Raji (cell line): ENCODE data around the gene UNC45A.

Source experiments
- POLR2A ChIP-seq: IDR thresholded peaks from 2 replicates; pipeline ENCODE4 v1.6.1; 2011; ENCODE audit warnings: low read depth, low read length, control low read depth; ENCODE audit not compliant: insufficient read depth

Gene UNC45A

DNA sequence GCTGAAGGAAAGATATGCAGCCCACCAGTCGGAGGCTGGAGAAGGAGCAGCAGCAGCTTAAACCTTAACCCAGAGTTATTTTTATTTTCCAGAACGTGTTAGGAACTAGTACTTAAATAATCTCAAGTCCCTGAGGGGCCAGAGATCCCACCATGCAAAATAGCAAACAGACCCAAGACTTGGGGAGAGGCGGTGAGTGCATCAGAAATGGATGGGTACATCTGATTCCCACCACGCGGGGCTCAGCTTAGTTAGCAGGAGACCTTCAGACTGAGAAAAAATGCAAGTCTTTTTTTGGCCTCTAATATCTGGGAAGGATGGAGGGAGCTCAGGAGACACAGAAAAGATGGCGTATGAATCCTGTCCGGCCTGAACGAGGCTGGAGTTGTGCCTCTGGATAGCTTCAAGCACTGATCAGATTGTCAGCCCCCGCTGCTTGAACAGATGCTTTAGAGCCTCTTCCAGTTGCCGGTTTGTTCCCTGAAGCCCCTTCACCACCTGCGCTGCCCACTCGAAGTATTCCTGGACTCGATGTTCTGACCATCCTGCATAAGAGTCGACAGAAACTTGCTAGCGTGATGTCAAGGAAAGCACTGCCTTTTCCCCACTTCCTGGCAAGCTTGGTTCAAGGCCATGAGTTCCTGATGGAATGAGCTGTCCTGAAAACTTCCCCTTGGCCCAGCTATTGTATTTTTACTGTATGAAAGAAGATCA lies 4.1 kb upstream of the UNC45A start:
- TF ChIP-seq POLR2A: no peak

DNA sequence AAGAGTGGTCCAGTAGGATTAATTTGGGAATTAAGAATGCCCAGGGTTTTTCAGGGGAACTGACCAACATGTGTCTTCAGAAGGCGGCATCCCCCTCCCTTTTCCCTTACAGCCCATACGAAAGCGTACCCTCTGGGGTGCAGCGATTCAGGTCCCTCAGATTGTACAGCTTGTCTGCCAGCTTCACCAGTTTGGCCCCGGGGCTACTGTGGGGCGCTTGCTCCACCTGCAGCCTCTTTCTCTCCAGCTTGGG lies 3.6 kb upstream of the UNC45A start:
- no peak for TF ChIP-seq POLR2A

DNA sequence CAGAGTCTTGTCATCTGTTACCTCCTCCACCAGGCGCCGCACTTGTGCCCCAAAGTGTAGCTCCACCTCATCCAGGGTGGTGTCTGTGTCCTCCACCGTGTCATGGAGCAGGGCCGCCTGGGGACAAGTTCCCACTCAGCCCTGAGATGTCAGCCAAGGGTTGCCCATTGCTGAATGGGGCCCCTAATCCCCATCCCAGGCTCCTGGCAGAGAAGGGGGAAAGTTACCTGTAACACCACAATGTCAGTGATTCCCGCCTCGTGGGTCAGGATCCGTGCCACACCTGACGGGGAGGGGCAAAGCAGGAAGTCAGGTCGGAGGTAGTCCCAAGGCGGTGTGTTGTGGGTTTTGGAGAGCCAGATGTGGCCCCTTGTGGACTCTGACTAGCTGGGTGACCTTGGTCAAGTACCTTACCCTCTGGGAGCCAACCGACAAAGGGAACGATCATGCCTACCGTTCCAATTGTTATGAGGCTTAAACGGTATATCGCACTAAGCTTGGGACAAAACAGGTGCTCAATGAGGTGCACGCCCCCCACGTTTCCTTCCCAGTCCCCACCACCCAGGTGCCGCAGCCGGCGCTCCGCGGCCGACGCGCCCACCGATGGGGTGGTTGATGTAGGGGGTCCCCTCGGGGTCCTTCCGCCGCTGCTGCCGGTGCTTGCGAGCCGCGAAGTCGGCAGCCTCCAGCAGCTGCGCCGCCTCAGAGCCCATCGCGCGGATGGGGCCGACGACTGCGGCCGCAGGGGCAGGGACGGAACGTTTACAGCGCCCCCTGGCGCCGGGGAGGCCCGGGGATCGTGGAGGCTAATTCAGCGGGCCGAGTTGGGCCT lies 3.0 kb upstream of the UNC45A start, which contains the start of gene HDDC3:
Gene HDDC3, minus strand, starts transcription at position 722 of the 832 bp plus-strand sequence. Its CDS starts 9 bp downstream, at position 713.
- peak; percentile 67 for TF ChIP-seq POLR2A

DNA sequence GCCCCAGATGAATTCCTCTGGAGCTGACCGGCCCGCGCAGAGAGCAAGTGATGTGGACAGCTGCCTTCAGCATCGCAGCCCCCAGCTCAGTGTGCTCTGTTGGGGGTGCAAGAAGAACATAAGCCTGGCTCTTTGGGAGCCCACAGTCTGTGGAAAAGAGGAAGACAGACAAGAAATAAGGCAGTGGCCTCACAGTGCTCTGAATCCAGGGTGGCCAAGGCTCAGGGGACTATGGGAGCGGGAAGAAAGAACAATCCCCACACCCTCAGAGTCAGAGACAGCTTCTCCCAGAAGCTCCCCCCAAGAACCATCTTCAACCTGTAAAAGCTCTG lies 2.5 kb upstream of the UNC45A start:
- no peak for TF ChIP-seq POLR2A

DNA sequence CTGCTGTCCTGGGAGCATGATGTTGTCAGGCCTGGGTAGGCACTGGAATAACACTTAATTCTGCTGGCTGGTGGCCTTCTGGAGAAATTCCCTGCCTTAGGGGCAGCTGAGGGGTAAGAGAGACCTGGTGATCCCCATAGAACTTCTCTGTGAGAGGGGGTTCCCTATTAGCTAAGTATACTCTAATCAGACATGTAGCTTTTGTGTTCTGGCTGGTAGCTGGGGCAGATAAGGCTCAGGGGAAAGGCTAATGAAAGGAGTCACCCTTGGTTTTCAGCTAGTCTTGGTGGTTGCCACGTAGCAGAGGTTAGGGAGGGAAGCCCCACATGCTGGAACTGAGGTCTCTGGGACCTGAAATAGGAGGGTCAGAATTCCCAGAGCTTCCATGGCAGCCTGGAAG lies 1.8 kb upstream of the UNC45A start:
- TF ChIP-seq POLR2A: no peak

DNA sequence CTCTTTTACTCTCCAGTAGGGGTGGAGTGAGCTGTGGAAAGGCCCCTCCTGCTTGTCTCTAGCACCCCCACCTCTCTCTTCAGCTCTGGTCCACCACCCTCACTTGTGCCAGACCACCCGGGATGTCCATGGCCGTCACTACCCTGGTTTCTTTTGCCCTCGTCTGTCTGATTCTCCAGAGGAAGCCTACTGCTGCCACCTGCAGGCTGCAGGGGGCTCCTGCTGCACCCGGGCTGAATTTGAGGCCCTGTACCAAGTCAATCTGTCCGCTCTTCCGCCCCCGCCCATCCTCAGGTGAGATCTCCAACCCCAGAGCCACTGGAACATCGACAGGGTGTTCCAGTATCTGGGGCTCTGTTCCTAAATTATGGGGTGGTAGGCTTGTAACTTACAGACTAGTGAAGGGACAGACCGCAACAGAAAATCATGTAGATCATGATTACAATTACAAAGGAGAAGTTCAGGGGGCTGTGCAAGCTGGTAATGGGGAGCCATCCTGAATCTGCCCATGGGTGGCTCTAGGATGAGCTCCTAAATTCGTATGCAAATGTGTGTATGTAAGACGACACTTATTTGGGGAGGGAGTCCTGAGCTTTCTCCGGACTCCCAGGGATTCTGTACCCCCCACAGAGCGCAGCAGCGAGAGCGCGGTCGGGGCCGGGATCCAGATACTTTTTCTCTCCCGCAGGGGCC lies 683 bp upstream of the UNC45A start:
- peak; percentile 31; the same call in 1 of the 2 replicates for TF ChIP-seq POLR2A

DNA sequence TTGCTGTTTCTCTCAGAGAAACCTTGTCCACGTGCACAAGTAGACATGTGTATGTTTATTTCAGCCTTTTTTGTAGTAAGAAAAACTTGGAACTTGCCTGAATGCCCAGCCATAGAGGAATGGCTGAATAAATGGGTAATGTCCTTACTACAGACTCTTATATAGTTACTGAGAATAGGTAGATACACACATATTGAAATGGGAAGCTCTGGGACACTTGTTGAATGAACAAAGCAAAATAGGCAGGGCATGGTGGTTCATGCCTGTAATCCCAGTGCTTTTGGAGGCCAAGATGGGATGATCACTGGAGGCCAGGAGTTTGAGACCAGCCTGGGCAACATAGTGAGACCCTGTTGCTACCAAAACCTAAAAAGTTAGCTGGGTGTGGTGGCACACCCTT lies 1.7 kb downstream of the UNC45A start:
- no peak for TF ChIP-seq POLR2A

DNA sequence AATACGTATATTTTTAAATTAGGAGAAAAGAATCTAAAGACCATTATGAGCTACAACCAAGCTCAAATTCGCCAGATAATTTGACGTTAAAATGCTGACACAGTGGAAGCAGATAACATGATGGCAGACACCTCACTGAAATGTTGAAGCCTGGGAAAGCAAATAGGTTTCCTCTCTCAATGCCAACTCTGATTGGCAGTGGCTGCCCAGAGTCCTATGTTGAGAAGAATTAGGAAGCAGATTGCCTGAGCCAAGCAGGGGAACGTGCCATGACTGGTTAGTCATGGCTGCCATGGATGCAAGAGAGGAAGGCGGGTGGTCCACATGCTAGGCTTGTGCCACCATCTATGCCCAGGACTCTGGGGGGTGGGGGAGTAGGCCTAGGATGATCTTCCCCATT lies 3.2 kb downstream of the UNC45A start:
- TF ChIP-seq POLR2A: no peak

DNA sequence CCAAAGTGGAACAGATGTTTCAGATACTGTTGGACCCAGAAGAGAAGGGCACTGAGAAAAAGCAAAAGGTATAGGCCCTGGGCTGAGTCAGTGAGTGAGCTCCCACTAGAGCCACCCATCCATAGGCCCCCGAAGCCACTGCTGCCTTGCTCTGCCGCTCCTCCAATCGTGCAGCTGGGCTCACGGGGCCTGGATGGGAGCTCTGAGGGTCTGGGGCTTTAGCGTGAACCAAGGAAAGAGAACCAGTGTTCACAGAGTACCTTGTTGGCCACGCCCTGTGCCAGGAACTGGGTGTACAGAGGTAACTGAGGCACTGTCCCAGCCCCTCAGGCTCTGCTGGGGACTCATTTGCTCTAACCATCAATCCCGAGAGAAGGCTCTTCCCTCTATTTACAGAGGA lies 4.7 kb downstream of the UNC45A start:
- TF ChIP-seq POLR2A: no peak

DNA sequence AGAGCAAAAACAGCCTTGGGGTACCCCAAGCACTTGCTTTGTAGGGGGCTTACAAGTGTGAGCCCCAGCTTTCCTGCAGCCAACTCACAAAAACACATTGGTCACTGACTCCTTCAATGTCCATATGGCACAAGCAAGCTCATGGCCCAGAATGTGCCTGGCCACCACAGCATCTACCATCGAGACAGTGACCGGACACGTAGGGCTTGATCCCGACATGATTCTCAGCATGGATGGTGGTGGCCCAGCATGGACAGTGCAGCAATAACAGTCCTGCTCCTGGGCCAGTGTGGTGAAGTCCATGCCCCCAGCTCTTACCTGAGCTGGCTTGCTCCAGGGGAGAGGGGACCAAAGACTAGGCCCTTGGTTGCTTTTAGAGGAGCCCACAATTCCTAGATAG lies 6.0 kb downstream of the UNC45A start:
- TF ChIP-seq POLR2A: no peak

DNA sequence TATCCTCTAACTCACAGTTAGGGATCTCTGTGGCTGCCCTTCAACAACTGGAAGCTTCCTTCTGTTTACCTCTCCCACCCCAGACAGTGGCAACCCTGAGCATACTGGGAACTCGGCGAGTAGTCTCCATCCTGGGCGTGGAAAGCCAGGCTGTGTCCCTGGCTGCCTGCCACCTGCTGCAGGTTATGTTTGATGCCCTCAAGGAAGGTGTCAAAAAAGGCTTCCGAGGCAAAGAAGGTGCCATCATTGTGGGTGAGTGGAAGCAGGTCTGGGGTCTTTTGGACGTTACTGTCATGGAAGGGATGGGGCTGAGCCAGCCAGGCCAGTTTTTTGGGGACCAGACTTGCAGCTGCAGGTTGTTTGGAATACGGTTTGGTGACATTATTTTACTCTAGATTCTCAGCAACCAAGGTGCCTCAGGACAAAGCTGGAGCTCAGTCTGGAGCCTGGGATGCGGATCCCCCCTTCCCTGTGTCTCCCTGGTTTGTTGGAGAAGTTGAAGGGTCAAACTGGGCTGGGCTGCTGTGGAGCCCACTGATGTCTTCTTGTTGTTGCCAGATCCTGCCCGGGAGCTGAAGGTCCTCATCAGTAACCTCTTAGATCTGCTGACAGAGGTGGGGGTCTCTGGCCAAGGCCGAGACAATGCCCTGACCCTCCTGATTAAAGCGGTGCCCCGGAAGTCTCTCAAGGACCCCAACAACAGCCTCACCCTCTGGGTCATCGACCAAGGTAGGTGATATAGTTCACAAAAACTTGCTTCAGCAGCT lies 7.5 kb downstream of the UNC45A start:
- TF ChIP-seq POLR2A: no peak

DNA sequence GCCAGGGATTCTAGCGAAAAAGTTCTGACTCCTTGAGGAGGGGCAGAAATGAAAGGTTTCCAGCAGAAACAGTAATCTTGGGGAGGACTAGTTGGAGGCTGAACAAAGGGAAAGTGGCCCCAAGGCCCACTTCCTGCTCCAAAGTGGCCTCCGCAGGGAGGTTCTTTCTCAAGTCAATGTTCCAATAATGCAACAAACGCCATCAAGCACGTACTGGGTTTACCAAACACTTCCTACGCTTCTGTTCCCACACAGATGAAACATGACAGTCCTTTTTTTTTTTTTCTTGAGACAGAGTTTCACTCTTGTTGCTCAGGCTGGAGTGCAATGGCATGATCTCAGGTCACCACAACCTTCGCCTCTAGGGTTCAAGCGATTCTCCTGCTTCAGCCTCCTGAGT lies 10.0 kb downstream of the UNC45A start:
- no peak for TF ChIP-seq POLR2A

DNA sequence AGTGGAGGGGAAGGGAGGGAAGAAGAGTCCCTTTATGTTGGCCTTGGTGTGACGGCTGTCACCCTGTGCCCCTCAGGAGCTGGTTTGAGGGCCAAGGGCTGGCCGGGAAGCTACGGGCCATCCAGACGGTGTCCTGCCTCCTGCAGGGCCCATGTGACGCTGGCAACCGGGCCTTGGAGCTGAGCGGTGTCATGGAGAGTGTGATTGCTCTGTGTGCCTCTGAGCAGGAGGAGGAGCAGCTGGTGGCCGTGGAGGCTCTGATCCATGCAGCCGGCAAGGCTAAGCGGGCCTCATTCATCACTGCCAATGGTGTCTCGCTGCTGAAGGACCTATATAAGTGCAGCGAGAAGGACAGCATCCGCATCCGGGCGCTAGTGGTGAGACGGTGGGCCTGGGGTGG lies 11.5 kb downstream of the UNC45A start:
- TF ChIP-seq POLR2A: no peak

DNA sequence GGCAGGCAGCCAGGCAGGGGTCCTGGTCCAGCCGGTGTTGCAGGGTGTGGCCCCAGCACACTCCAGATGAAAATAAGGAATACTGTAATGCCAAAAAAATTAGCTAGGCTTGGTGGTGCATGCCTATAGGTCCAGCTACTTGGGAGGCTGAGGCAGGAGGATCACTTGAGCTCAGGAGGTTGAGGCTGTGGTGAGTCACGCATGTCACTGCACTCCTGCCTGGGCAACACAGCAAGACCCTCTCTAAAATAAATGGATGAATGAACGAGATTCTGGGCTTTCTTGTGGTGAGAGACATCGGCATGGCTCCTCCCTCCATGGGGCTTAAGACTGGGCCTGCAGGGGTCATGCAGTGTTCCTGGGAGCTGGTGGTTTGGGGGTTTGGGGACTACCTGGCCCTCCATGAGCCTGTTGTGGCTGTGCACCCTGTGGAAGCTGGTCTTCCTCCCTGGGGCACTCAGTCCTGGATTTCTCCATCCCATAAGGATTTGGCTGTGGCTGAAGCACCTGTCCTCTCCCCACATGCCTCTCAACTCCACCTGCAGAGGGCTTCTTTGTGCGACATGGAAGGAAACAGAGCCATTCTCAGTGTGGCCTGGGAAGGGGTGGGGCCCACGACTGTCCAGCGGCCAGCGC lies 12.0 kb downstream of the UNC45A start:
- no peak for TF ChIP-seq POLR2A
